ENCODE data around the gene OOSP1.
"Not testable (repeated sequence)": the region's sequence is repeated elsewhere in the genome, so short reads cannot be mapped to it uniquely, and the experiment has no call there.

The OOSP1 gene

DNA sequence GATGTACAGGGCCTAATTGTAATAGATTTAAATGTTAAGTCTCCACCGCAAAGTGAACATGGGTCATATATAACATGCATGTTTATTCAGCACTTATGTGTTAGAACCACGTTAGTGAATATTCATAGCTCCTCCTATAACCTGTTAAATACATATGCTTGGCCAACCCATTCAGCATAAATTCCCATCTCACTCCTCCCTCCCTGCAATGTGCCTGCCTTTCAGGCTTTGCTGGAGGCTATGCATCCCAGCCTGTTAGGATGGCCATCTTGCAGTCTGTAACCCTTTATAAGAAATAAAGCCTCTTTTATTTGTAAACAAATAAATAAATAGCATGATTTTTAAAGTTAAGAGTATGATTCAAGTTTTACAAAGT lies 23.9 kb downstream of the OOSP1 start:
- DNase-seq, result no peak

DNA sequence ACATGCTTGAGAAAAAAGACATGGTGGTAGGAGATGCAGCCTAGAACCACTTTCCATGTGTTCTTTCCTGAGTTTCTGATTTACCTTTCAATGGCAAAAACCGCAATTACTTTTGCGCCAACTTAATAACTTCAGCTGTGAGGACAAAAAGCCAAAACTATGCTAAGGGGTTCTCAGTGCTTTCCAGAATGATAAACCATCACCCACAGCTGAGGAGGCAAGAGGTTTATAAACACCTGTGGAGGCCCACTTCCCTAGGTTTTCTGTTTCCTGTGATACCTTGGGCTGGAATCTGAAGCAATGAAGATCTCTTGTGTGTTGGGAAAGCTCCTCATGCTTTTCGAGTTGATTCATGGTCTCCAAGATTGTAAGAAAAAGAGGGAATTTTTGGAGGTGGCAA lies 25.5 kb downstream of the OOSP1 start, which contains the start of gene OOSP4A:
OOSP4A (plus strand) TSS at position 301 of the 400 bp plus-strand sequence; CDS start at position 301, 0 bp downstream.
- no peak for DNase-seq

DNA sequence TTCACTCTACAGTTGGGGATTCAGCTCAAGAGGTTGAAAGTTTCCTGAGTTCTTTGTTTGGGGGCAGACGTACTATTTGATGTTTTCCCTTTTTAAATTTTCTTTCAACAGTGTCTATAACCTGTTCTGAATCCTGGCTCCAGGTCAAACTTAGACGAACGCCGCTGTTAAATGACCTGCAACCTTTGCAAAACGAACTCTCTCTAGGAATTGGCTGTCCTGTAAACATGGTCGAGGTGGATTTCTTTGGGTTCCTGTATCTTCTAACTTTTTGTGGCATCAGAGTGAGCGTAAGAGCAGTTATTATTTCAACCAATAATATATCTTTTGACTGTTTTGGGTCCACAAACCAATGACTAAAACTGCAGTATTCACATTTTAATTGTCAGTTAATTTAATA lies 27.2 kb downstream of the OOSP1 start:
- DNase-seq, result no peak

DNA sequence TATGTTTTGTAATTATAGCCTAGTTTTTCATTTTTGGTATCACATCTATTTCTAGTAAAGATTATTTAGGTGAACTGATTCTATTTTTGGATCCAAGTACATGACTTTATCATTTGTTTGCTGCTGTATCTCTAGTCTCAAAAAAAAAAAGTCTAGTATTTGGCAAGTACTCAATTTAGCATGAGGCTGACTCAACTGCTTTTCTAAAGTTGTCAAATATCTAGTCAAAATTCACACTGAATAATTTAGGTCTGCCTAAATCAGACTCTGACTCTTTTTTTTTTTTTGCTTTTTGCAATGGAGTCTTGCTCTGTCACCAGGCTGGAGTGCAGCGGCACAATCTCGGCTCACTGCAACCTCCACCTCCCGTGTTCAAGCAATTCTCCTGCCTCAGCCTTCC lies 28.0 kb downstream of the OOSP1 start:
- no peak for DNase-seq

DNA sequence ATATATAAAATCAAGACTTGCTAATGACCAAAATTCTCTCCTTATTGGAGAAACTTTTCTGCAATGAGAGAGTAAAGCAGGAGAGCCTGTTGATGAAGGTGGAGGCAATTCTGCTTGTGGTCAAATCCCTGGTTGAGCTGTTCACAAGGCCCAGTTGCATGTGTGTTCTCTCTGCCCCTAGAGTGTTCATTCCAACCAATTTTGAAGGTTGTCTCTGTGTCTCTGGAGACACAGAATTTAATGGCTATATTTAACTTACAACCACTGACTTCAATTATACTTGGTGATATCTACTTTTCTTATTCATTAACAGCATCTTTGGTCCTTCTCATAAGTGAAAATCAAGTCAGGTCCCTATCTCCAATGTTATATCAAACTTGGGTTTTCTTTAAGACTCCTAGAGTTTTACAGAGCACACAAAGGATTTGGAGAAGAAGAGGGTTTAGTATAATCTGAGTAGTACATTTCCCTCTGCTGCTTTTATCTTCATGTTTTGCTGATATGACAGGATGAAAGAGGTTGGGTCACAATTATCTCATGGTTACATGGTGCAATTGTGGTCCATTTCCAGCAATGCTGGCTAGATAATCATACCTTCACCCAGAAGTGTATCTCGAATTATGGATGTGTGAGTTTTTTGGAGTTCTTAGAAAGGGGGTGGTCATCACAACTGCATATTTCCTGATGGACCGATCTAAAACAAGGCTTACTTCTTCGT lies 29.6 kb downstream of the OOSP1 start:
- DNase-seq, result no peak

DNA sequence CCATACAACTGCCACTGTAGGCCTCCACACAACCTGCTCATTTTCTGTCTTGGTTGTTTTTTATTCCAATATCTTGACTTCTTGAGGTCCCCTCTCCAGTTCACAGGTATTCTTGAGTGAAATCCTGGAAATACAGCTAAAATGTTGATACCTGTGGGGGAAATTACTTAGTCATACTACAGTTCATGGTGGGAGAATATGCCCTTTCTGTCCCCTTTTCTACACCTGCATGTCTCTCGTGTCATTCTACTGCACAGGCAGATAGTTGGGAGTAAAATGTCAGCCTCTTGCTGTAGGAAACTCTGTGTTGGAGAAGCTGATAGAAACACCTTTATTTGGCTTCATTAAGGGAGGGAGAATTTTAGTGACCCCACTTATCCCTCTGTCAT lies 30.2 kb downstream of the OOSP1 start:
- no peak for DNase-seq

DNA sequence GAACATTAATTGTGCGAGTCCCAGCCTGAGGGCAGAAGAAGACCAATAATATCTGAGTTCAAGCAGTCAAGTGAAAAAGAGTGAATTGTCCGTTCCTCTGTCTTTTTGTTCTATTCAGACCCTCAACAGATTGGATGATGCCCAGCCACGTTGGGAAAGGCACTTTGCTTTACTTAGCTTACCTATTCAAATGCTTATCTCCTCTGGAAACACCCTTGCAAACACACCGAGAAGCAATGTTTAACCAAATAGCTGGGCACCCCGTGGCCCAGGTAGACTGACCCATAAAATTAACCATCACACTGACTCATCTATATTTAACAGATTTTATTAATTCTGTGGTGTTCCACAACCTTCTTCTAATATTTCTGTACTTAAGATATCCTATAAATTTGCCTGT lies 34.9 kb downstream of the OOSP1 start:
- DNase-seq, result no peak

DNA sequence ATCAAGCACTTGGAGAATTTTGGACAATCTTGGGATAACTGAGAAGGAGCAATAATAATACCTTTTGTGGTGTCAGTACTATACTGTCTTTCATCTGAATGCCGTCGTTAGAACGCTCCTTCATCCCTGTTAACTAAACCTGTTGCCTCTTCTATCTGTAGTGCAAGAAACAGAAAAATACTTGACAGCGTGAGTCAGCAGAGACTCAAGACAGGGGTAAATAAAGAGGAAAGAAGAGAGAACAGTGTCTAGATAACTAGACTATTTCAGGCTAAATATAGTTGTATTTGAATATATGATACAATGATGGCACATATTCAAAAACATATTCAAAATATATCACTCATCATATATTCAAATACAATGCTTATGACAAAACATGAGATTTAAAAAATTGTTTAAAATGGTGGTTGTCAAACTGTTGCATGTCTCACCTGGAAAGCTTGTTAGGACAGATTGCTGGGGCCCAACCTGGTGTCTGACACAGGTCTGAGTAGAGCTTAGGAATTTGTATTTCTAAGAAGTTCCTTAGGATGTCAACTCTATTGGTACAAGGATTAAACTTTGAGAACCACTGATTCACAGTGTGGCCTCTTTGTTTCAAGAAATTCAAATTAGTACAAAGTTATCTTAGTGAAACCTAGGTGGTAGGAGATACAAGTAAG lies 43.0 kb downstream of the OOSP1 start:
- DNase-seq, result no peak

DNA sequence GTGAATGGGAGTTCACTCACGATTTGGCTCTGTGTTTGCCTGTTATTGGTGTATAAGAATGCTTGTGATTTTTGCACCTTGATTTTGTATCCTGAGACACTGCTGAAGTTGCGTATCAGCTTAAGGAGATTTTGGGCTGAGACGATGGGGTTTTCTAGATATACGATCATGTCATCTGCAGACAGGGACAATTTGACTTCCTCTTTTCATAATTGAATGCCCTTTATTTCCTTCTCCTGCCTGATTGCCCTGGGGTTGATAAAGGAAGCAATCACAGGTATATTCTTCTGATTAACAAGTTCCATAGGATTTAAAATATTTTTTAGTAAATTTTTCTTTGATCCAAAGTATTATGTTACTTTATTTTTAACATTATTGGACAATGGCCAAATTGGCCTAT lies 43.8 kb downstream of the OOSP1 start:
- DNase-seq, result not testable (repeated sequence)

DNA sequence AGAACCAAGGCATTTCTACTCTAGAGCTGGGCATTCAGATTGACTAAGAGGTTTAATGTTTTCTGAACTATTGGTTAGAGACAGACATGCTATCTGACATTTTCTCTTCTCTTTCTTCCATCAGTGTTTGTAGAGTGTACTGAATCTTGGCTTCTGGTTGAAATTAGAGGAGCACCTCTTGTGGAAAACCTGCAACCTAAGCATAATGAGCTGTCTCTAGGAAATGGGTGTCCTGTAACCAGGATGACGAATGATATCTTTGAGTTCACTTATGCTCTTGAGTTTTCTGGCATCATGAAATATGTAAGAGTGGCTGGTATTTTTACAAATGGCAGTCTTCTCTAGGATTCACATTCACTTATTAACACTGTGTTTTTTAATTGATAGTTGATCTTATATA lies 45.0 kb downstream of the OOSP1 start:
- DNase-seq, result no peak

DNA sequence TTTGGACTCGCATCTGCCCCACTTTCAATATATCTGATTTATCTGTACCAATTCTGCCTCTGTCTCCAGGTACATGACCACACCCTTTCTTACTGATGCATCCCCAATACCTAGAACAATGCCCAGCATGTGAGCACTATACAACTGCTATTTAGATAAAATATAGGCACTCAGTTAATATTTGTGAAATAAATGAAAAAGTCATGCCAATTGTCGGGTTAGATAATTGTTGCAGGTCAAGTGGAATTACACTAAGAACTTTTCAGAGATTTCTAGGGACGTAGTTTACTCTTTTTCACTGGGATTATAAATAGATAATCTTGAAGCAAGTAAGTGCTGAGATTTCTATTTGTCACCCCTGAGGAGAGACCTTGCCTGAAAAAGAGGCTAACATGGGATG lies 46.1 kb downstream of the OOSP1 start:
- DNase-seq, result no peak

DNA sequence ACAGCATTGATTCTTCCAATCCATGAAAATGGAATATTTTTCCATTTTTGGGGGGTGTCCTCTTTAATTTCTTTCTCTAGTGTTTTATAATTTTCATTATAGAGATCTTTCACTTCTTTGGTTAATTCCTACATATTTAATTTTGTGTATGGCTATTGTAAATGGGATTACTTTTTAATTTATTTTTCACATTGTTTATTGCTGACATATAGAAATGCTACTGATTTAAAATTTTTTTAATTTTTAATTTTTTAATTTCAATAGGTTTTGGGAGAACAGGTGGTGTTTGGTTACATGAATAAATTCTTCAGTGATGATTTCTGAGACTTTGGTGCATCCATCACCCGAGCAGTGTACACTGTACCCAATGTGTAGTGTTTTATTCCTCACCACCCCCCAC lies 52.2 kb downstream of the OOSP1 start:
- no peak for DNase-seq

DNA sequence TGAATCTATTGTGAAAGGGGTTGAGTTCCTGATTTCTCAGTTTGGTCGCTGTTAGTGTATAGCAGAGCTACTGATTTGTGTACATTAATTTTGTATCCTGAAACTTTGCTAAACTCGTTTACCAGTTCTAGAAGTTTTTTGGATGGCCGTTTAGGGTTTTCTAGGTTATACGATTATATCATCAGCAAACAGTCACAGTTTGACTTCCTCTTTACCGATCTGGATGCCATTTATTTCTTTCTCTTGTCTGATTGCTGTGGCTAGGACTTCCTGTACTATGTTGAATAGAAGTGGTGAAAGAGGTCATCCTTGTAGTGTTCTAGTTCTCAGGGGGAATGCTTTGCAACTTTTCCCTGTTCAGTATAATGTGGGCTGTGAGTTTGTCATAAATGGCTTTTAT lies 54.2 kb downstream of the OOSP1 start:
- DNase-seq, result no peak

DNA sequence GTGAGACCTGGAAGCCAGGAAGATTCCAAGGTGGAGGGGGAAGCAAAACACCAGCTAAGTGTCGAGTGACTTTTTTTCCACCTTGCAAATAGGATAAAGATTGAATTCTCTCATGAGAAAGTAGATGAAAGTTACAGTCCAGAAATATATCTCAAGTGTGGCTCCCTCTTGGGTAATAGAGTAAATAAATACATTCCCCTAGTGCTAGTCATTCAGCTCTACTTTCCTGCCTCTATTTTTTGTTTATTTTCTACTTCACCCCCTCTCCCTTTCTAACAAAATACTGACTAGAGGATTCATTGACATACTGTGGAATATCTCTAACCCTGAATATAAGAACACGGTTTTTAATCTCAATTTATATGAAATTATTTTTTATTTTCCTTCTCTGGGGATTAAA lies 59.6 kb downstream of the OOSP1 start:
- no peak for DNase-seq

DNA sequence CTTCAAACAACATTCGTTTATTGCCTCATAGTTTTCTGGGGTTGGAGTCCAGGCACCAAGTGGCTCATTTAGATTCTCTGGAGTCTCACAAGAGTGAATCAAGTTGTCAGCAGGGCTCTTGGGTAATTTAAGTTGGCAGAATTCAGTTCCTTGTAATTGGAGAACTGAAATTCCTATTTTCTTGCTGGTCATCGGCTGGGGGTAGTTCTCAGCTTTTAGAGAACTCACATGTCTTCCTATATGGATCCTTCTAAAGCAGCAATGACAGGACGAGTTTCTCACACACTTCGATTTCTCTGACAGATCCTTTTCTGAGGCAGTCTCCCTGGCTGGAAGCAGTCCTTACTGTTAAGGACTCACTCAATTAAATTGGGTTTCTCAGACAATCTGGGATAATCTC lies 61.5 kb downstream of the OOSP1 start:
- DNase-seq, result no peak

DNA sequence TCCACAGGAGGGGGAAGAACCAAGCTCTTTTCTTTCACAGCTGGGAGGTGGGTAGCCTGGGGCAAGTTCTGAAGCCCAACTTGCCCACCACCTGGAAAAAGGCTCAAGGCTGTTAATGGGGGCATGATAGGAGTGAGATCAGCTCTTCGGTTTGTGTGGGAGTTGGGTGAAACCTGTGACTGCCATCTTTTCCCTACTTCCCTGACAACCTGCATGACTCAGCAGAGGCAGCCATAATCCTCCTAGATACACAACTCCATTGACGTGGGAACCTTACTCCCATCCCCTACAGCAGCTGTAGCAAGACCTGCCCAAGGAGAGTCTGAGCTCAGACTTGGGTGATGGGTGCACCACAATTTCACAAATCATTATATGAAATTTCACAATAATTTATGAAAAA lies 65.5 kb downstream of the OOSP1 start:
- DNase-seq, result no peak

DNA sequence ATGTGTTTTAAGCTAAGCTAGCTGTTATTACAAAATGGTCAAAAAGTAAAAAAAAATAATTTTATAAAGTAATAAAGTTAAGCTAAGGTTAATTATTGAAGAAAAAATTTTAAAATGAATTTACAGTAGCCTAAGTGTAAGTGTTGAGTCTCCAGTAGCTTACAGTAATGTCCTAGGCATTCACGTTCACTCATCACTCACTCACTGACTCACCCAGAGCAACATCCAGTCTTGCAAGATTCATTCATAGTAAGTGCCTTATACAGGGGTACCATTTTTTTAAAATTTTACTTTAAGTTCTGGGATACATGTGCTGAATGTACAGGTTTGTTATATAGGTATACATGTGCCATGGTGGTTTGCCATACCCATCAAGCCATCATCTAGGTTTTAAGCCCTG lies 67.1 kb downstream of the OOSP1 start:
- DNase-seq, result no peak
